H9 (cell line): Measurements from ENCODE around the gene WDR70. TPM values are rescaled to one million over a fixed set of nuclear protein-coding genes. Genes with fewer than 3 reads are reported as not detected.

Source experiments
- DNase-seq: peaks from one replicate; pipeline ENCODE4 v3.0.0-alpha.2; 2017
- H2AFZ ChIP-seq: one replicate; pipeline ENCODE4 v1.6.1; 2013; ENCODE audit warnings: mild to moderate bottlenecking, low read length, control low read depth, moderate library complexity
- H2AK5ac ChIP-seq: 2 replicates; pipeline ENCODE4 v1.6.1; 2013; ENCODE audit warnings: low read length, control low read depth, mixed read lengths; ENCODE audit not compliant: insufficient read length
- H2BK120ac ChIP-seq: one replicate; pipeline ENCODE4 v1.6.1; 2013; ENCODE audit warnings: low read depth, mild to moderate bottlenecking, low read length, control low read depth, inconsistent platforms; ENCODE audit not compliant: poor library complexity, severe bottlenecking
- H2BK12ac ChIP-seq: 2 replicates; pipeline ENCODE4 v1.6.1; 2013; ENCODE audit warnings: low read length, control low read depth, mixed read lengths, low read depth; ENCODE audit not compliant: insufficient read length
- H2BK15ac ChIP-seq: 2 replicates; pipeline ENCODE4 v1.6.1; 2013; ENCODE audit warnings: low read depth, low read length, control low read depth
- H2BK20ac ChIP-seq: one replicate; pipeline ENCODE4 v1.6.1; 2013; ENCODE audit warnings: low read depth, mild to moderate bottlenecking, low read length, control low read depth, inconsistent platforms; ENCODE audit not compliant: poor library complexity, severe bottlenecking
- H2BK5ac ChIP-seq: 2 replicates; pipeline ENCODE4 v1.6.1; 2013; ENCODE audit warnings: low read length, control low read depth, mixed read lengths; ENCODE audit not compliant: insufficient read length
- H3K14ac ChIP-seq: 2 replicates; pipeline ENCODE4 v1.6.1; 2013; ENCODE audit warnings: low read length, control low read depth; ENCODE audit not compliant: insufficient read depth
- H3K18ac ChIP-seq: 2 replicates; pipeline ENCODE4 v1.6.1; 2013; ENCODE audit warnings: low read depth, mild to moderate bottlenecking, mixed read lengths, low read length, control low read depth; ENCODE audit not compliant: insufficient read length
- H3K23ac ChIP-seq: 2 replicates; pipeline ENCODE4 v1.6.1; 2013; ENCODE audit warnings: low read length, control low read depth, mixed read lengths, low read depth; ENCODE audit not compliant: insufficient read length
- H3K23me2 ChIP-seq: 2 replicates; pipeline ENCODE4 v1.6.1; 2013; ENCODE audit warnings: low read depth, mild to moderate bottlenecking, mixed read lengths, low read length, control low read depth; ENCODE audit not compliant: insufficient read length, poor library complexity, severe bottlenecking
- H3K27ac ChIP-seq: 2 replicates; pipeline ENCODE4 v1.5.1; 2013; ENCODE audit warnings: low read length, control low read depth, mixed read lengths, low read depth; ENCODE audit not compliant: insufficient read length
- H3K27me3 ChIP-seq: 2 replicates; pipeline ENCODE4 v1.6.1; 2013; ENCODE audit warnings: low read length, control low read depth, inconsistent platforms; ENCODE audit not compliant: insufficient read depth
- H3K4ac ChIP-seq: 2 replicates; pipeline ENCODE4 v1.6.1; 2013; ENCODE audit warnings: low read depth, mild to moderate bottlenecking, control low read depth, inconsistent platforms, low read length, moderate library complexity
- H3K4me1 ChIP-seq: 2 replicates; pipeline ENCODE4 v1.6.1; 2013; ENCODE audit warnings: low read length, control low read depth, inconsistent platforms; ENCODE audit not compliant: insufficient read depth
- H3K4me2 ChIP-seq: 2 replicates; pipeline ENCODE4 v1.6.1; 2013; ENCODE audit warnings: low read length, control low read depth, mixed read lengths; ENCODE audit not compliant: insufficient read length, insufficient read depth
- H3K56ac ChIP-seq: 2 replicates; pipeline ENCODE4 v1.6.1; 2013; ENCODE audit warnings: low read depth, mild to moderate bottlenecking, mixed read lengths, low read length, control low read depth; ENCODE audit not compliant: insufficient read length
- H3K79me1 ChIP-seq: 2 replicates; pipeline ENCODE4 v1.6.1; 2013; ENCODE audit warnings: low read depth, mild to moderate bottlenecking, moderate library complexity, low read length, control low read depth, inconsistent platforms; ENCODE audit not compliant: insufficient read depth, poor library complexity, severe bottlenecking
- H3K79me2 ChIP-seq: 2 replicates; pipeline ENCODE4 v1.6.1; 2013; ENCODE audit warnings: low read length, control low read depth, inconsistent platforms; ENCODE audit not compliant: insufficient read depth
- H3K9ac ChIP-seq: 2 replicates; pipeline ENCODE4 v1.6.1; 2013; ENCODE audit warnings: low read length, control low read depth, mixed read lengths; ENCODE audit not compliant: insufficient read length; ENCODE audit errors: extremely low read depth
- H3K9me3 ChIP-seq: one replicate; pipeline ENCODE4 v1.6.1; 2013; ENCODE audit warnings: low read depth, low read length, inconsistent platforms; ENCODE audit not compliant: control insufficient read depth
- H3T11ph ChIP-seq: one replicate; pipeline ENCODE4 v1.6.1; 2013; ENCODE audit warnings: mild to moderate bottlenecking, low read length, control low read depth, inconsistent platforms
- H4K20me1 ChIP-seq: one replicate; pipeline ENCODE4 v1.6.1; 2013; ENCODE audit not compliant: control insufficient read depth, insufficient read length, insufficient read depth
- H4K5ac ChIP-seq: 2 replicates; pipeline ENCODE4 v1.6.1; 2013; ENCODE audit warnings: low read depth, mild to moderate bottlenecking, mixed read lengths, low read length, control low read depth; ENCODE audit not compliant: insufficient read length
- H4K8ac ChIP-seq: replicated peaks from 2 replicates; pipeline ENCODE4 v1.6.1; 2013; ENCODE audit warnings: low read length, control low read depth, mixed read lengths, low read depth; ENCODE audit not compliant: insufficient read length
- H4K91ac ChIP-seq: 2 replicates; pipeline ENCODE4 v1.6.1; 2013; ENCODE audit warnings: low read depth, mild to moderate bottlenecking, moderate library complexity, mixed read lengths, low read length, control low read depth; ENCODE audit not compliant: insufficient read length
- H3K27ac Mint-ChIP-seq, 3 experiments: 2 replicates in 2 of 3; 3 replicates in 1 of 3; pipeline ENCODE4 v1.8.0; 2020 to 2021; ENCODE audit warnings: mixed read lengths in 3 of 3, mild to moderate bottlenecking in 1 of 3, moderate library complexity in 1 of 3
- H3K27me3 Mint-ChIP-seq: 2 replicates; pipeline ENCODE4 v1.8.0; 2021; ENCODE audit warnings: low read depth, mild to moderate bottlenecking, moderate library complexity, mixed read lengths
- H3K36me3 Mint-ChIP-seq, 3 experiments: 2 replicates in 2 of 3; 3 replicates in 1 of 3; pipeline ENCODE4 v1.8.0; 2020 to 2021; ENCODE audit warnings: low read depth in 3 of 3, mixed read lengths in 3 of 3; ENCODE audit not compliant: insufficient read depth in 1 of 3
- H3K4me1 Mint-ChIP-seq, 2 experiments: 2 replicates each; pipeline ENCODE4 v1.8.0; 2020; ENCODE audit warnings: mixed read lengths in 2 of 2
- H3K4me3 Mint-ChIP-seq, 2 experiments: 2 replicates in 1 of 2; 3 replicates in 1 of 2; pipeline ENCODE4 v1.8.0; 2020 to 2021; ENCODE audit warnings: mild to moderate bottlenecking in 2 of 2, mixed read lengths in 2 of 2, moderate library complexity in 1 of 2
- H3K9me3 Mint-ChIP-seq, 2 experiments: 2 replicates in 1 of 2; 3 replicates in 1 of 2; pipeline ENCODE4 v1.8.0; 2020; ENCODE audit warnings: mild to moderate bottlenecking in 2 of 2, mixed read lengths in 2 of 2, moderate library complexity in 1 of 2
- WGBS: extraction: QIAGEN DNeasy Blood & Tissue Kit; methylation state at CpG from one replicate; pipeline ENCODE4 v1.1.7; 2013; ENCODE audit warnings: missing lambda C conversion rate, low lambda C conversion rate, mixed read lengths; ENCODE audit not compliant: insufficient read length; ENCODE audit errors: extremely low coverage; 5-methylcytosine and 5-hydroxymethylcytosine counted together
- total RNA-seq: library from RNA; stranded (reverse); gene quantifications from 2 replicates; pipeline ENCODE4 v1.2.1, GENCODE V29; 2021
- TF ChIP-seq, protein P1 (sequence below): fragments of 200-600 bp; sonication (generic); conservative IDR thresholded peaks from 3 replicates; pipeline ENCODE4 v1.8.0; 2021; ENCODE audit warnings: antibody characterized with exemption, mild to moderate bottlenecking

Gene WDR70
- total RNA-seq, 1 experiment from 2014 or later = 38.1 TPM

DNA sequence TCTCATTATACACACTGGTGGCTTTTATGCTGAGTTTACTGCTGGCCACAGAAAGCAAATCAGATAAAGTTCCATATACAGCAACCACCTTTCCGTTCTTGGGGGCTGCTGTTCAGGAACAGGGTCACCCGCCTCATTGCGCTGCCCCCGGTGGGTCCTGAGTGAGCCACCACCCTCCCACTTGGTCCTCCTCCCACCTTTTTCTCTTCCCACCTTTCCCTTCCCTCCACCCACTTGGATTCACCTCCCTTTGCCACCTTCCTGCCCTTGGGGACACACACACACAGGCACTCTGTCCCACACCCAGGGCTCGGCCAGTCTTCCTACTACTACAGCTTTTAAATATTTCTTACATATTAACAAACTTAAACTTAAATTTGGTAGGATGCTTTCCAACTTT is 127.6 kb downstream of the WDR70 start:
- H3K14ac ChIP-seq = no peak overlapping the region
- H3K4me1 ChIP-seq = no peaks in the 10 kb centered on the region
- no peak overlapping the region for H3K4me2 ChIP-seq
- no peak overlapping the region for H2AK5ac ChIP-seq
- no peaks in the 10 kb centered on the region for H3K23me2 ChIP-seq
- H3K4ac ChIP-seq = no peak overlapping the region
- no peaks in the 10 kb centered on the region for H4K20me1 ChIP-seq
- Mint-ChIP-seq H3K4me1 (peaks cover 3 to 7% of the 10 kb centered on the region in 2 experiments), H3K4me3 (no peak overlapping the region), H3K9me3 (peaks cover 0 to 2% of the 10 kb centered on the region in 2 experiments; a peak in 2 of 5 replicates), H3K27ac (peak overlapping the region in 1 of 3 experiments; percentile 58; a peak in 1 of 7 replicates), H3K27me3 (no peaks in the 10 kb centered on the region), H3K36me3 (peaks cover 5 to 11% (median 6%) of the 10 kb centered on the region in 3 experiments; a peak in 5 of 7 replicates)
- H2BK5ac ChIP-seq = no peak overlapping the region
- H3T11ph ChIP-seq = no peak overlapping the region
- no peaks in the 10 kb centered on the region for H3K79me2 ChIP-seq
- no CpG with 5 or more reads among the region's 5 CpGs for WGBS
- H4K91ac ChIP-seq = no peak overlapping the region
- H2AFZ ChIP-seq = no peak overlapping the region
- H4K5ac ChIP-seq = no peak overlapping the region
- H3K9ac ChIP-seq = no peak overlapping the region
- no peaks in the 10 kb centered on the region for H3K79me1 ChIP-seq
- H2BK20ac ChIP-seq = no peak overlapping the region
- no peak overlapping the region for H3K27ac ChIP-seq
- H2BK120ac ChIP-seq = no peak overlapping the region
- TF ChIP-seq, protein P1, sequence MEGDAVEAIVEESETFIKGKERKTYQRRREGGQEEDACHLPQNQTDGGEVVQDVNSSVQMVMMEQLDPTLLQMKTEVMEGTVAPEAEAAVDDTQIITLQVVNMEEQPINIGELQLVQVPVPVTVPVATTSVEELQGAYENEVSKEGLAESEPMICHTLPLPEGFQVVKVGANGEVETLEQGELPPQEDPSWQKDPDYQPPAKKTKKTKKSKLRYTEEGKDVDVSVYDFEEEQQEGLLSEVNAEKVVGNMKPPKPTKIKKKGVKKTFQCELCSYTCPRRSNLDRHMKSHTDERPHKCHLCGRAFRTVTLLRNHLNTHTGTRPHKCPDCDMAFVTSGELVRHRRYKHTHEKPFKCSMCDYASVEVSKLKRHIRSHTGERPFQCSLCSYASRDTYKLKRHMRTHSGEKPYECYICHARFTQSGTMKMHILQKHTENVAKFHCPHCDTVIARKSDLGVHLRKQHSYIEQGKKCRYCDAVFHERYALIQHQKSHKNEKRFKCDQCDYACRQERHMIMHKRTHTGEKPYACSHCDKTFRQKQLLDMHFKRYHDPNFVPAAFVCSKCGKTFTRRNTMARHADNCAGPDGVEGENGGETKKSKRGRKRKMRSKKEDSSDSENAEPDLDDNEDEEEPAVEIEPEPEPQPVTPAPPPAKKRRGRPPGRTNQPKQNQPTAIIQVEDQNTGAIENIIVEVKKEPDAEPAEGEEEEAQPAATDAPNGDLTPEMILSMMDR = peak; percentile 21; the same call in 1 of the 3 replicates
- no peak overlapping the region for H2BK15ac ChIP-seq
- no peaks in the 10 kb centered on the region for H3K9me3 ChIP-seq
- no peak for DNase-seq
- H3K18ac ChIP-seq = no peak overlapping the region
- H3K56ac ChIP-seq = no peak overlapping the region
- no peaks in the 10 kb centered on the region for H3K27me3 ChIP-seq
- H4K8ac ChIP-seq = no peak overlapping the region
- no peak overlapping the region for H3K23ac ChIP-seq
- H2BK12ac ChIP-seq = no peak overlapping the region
